ENCODE data around the gene PTH2.

PTH2 gene

GRCh38 chr19:49430678-49431329, 7.6 kb upstream of the PTH2 start:
- peak; percentile 26 for DNase-seq

DNA sequence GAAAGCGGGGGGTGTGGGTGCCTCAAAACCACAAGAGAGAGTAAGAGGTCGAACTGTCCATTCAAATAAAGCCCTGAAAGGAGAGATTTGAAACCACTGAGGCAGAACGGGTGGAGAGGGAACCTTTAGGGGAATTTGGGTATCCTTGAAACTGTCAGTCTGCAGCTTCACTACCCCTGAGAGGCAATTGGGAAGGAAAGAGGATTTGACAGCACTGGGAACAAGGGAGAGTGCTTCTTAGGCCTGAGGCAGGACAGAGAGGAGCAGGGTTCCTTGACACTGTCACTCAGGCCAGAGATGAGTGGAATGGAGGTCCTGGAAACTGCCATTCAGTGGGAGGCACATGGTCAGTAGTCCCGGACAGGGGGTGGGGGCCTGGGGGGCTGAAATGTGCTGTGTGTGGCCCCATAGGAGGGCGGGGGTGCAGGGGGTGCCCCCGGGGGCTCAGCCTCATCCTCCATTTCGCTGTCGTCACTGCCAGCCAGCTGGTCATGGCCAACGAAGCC, 7.0 kb upstream of the PTH2 start:
- no peak for DNase-seq

- DNase-seq: no peak
These were observed 5.6 kb upstream of the PTH2 start for GRCh38 chr19:49428547-49429451.

- peak; percentile 70 for DNase-seq
These were observed 4.8 kb upstream of the PTH2 start for GRCh38 chr19:49427855-49428546.

DNA sequence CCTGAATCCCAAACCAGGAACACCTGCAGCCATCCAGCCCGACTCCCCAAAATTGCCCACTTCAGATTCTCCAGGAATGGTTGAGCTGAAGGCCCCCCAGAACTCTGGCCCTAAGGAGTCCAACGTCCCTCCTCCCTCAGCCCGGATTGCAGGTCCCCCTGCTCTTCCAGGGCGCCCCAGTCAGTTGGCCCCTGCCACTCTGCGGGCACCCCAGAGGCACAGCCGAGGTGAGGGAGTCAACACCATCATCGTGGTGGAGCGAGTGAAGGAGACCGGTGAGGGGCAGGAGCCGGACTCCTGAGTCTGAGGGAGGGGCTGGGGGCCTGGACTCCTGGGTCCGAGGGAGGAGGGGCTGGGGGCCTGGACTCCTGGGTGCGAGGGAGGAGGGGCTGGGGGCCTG, 4.1 kb upstream of the PTH2 start:
- no peak for DNase-seq

- peak; percentile 65 for DNase-seq
These were observed 2.8 kb upstream of the PTH2 start for GRCh38 chr19:49425922-49426592.

GRCh38 chr19:49425178-49425577, 1.9 kb upstream of the PTH2 start, which contains the start of gene GFY:
Gene GFY (plus strand): TSS chr19:49425388. CDS start chr19:49426431, 1,043 bp downstream.
- DNase-seq: no peak

DNA sequence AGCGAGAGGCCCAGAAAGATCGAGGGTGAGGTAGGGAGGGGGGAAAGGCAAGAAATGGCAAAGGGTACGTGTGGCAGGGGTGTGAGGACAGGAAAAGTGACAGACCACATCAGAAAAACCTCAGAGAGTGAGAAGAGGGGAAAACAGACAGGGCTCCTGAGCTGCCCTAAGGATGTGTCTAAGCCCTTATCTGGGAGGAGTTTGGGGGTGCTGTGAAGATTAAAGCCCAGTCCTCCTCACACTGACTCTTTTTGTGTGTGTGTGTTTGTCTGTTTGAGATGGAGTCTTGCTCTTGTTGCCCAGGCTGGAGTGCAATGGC, 703 bp upstream of the PTH2 start:
- no peak for DNase-seq

DNA sequence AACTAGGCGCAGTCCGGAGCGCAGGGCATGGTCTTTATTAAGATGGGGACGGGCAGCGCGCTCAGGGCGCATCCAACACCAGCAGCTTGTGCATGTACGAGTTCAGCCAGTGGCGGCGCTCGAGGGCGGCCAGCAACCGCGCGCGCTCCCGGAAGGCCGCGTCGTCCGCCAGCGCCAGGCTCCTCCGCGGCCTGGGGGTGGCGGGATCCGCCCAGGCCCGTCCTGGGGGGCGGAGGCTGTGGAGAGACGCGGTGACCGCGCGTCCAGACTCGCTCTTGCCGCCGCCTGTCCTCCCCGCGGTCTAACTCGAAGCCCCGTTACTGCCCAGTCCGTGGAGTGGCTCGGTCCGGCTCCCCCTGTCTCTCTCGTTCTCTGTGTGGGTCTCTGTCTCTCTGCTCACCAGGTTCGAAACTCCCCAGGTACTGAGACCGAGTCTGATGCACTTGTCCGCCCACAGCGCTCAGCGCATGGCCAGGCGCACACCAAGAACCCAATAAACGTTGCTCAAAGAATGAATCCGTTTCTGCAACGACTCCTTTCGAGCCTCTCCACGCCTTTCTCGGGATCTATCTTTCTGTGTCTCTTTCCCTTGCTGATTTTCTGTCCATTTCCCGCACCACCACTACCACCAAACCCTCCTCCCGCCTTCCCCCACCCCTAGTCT, 702 bp downstream of the PTH2 start:
- peak; percentile 58 for DNase-seq

DNA sequence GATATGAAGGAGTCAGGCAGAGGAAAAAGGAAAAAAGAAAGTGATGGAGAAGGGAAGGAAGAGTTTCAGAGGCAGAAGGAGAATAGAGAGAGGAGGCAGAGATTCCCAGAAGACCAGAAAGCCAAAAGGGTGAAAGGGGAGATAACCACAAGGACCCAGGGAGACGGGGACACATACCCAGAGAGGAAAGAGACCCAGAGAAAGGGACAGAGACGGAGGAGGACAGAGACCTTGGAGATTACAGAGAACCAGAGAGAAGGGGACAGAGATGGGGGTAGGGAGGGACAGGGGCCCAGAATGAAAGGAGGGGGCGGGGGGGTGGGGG, 1.4 kb downstream of the PTH2 start:
- DNase-seq: no peak

DNA sequence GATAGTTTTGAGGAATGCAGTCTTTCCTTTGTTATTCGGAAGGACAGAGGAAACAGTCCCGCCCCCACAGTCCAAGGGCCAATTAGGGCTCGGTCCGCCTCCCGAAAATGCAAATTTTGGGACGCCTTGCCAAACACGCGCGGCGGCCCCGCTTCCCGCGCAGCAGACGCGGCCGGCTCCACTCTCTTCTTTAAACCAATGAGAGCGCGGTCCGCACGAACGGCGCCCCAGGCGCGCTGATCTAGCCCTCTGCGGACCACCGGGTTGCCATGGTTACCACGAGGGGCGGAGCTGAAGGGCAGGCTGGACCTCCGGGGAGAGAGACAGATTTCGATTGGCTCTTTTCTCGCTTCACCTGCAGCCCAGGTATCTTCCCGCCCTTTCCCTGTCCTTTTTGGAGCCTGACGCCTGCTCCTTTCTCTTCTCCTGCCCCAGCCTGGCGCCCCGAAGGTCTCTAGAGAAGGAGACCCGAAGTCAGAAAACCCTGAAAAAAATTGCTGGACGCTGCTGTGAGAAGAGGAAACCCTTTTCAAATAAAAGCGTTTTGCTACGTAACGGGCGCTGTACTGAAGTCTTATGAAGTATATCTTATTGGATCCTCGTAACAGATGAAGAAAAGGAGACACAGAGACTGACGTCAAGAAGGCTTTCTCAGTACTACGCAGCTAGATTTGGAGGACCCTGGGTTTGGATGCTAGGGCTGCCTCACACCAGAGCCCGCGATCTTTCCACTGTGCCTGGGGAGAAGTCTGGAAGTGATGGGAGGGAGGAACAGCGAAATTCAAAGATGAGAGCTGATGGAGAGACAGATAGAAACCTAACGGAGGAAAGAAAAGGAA, 2.0 kb downstream of the PTH2 start:
- peak; percentile 89 for DNase-seq

- no peak for DNase-seq
These were observed 3.0 kb downstream of the PTH2 start for GRCh38 chr19:49420227-49420626.

- DNase-seq: no peak
These were observed 4.1 kb downstream of the PTH2 start for GRCh38 chr19:49419173-49419572.

GRCh38 chr19:49418511-49418910, 4.7 kb downstream of the PTH2 start:
- no peak for DNase-seq

DNA sequence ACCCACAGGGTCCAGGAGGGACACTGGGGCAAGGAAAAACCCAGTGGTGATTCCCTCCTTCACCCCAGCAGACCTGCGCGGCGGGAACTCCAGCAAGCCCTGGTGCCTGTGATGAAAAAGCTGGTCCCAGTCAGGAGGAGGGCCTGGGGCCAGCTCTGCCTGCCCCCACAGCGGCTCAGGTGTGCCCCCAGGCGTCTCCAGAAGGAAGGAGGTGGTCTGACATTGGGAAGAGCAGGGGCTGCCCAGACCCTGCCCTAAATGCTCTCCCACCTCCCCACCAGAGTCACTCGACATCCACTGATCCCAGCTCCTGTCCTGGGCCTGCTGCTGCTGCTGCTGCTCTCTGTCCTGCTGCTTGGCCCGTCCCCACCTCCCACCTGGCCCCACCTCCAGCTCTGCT, 6.2 kb downstream of the PTH2 start:
- no peak for DNase-seq

DNA sequence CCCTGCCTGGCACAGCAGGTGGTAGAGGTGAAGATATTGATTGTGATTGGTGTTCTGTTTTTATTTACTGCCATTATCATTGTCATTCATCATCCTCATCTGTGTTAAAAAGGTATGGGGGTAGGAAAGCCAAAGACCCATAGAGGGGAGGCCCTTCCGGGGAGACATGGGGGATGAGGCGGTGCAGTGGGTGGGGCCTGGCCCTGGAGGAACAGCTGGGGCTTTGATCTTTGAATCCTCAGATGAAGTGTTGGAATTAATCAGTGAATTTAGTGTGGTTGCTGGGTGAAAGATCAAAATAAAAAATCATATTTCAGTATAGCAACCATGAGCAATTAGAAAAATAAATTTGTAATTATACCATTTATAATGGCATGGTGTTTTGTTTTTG, 7.4 kb downstream of the PTH2 start:
- DNase-seq: no peak

GRCh38 chr19:49415102-49415809, 8.0 kb downstream of the PTH2 start:
- DNase-seq: no peak

GRCh38 chr19:49414256-49414655, 9.0 kb downstream of the PTH2 start:
- no peak for DNase-seq

DNA sequence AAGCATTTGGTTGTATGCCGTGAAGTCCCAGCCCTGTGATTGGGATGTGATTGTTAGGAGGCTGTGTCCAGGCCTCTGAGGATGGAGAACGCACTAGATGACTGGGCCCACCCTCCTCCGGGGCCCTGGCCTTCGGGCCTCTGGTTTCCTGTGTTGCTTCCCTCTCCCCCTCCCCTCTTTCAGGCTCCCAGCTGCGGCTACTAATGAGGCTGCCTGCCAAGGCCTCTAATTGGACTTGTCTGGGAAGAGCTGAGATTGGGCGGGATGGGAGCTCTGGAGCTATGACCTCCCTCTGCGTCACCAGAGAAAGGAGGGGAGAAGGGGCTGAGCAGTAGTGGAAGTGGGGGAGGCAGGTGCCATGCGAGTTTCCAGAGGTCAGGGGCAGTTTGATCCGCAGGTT, 9.9 kb downstream of the PTH2 start:
- DNase-seq: peak; percentile 88

DNA sequence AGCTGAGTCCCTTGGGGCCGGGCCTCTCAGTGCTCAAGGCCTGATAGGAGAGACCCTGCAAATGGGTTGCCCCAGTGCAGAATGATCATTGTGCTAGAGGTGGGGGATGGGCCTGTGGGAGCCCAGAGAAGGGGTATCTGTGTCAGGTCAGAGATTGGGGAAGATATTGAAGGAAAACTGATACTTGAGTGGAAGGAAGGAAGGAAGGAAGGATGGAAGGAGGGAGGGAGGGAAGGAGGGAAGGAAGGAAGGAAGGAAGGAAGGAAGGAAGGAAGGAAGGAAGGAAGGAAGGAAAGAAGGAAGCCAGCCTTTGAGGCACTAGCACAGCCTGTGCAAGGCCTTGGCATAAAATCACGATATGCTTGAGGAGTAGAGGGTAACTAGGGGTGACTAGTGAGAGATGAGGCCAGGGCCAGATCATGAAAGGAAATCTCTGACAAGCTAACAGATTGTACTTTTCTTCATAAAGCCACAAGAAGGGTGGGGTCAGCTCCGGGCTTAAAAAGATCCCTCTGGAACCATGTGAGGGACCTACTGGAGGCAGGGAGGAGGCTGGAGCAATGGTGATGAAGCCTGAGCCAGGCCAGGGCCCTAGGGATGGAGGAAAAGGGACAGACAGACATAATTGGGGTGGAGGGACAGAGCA, 11.4 kb downstream of the PTH2 start:
- no peak for DNase-seq
